Colonic mucosa (tissue), 4 donors: ENCODE data around the gene TIAM1. TPM values are rescaled to one million over a fixed set of nuclear protein-coding genes. Genes with fewer than 3 reads are reported as not detected.

Experiments used
- DNase-seq: peaks from one replicate; pipeline ENCODE4 v3.0.0-alpha.2; 2020
- H3K27ac ChIP-seq: fragments of 200-600 bp; one replicate; pipeline ENCODE4 v1.8.0; 2021
- H3K27me3 ChIP-seq: fragments of 200-600 bp; one replicate; pipeline ENCODE4 v1.8.0; 2021
- H3K36me3 ChIP-seq: fragments of 200-600 bp; one replicate; pipeline ENCODE4 v1.8.0; 2021
- H3K4me1 ChIP-seq: fragments of 200-600 bp; one replicate; pipeline ENCODE4 v1.8.0; 2021; ENCODE audit warnings: mild to moderate bottlenecking
- H3K4me3 ChIP-seq: fragments of 200-600 bp; one replicate; pipeline ENCODE4 v1.8.0; 2021
- H3K9ac ChIP-seq, 2 donors: one replicate each; pipeline ENCODE4 v1.7.0; 2013; ENCODE audit warnings: control low read depth in 2 of 2, low read depth in 2 of 2, low read length in 2 of 2
- H3K9me3 ChIP-seq: fragments of 200-600 bp; one replicate; pipeline ENCODE4 v1.8.0; 2021
- CTCF ChIP-seq: fragments of 200-600 bp; IDR thresholded peaks from one replicate; pipeline ENCODE4 v1.8.0; 2022; ENCODE audit warnings: antibody characterized with exemption, mild to moderate bottlenecking
- intact Hi-C: fragments of 100-400 bp; cut with DNase I; formaldehyde crosslinking; loops from one replicate; pipeline ENCODE4 v1.14.1; 2022
- total RNA-seq, 2 donors: library from RNA; stranded (reverse); fragmentation: NEBNext Ultra II Directional in 1 of 2; extraction: Animal tissue kit (Norgen Biotek cat#: 25700) in 1 of 2; gene quantifications; one replicate each; pipeline ENCODE4 v1.2.1, GENCODE V29; 2021
- donor health status: healthy.
- donor health status: DM: no; HTN: no; CAD: no.
- donor health status: DM: no; HTN: no; CAD: no.

The TIAM1 gene
- total RNA-seq, 2 donors from 2014 or later = 5.7 to 5.8 TPM

- Histone ChIP-seq H3K4me3 (no peak overlapping the region), H3K36me3 (no peaks in the 10 kb centered on the region), H3K27me3 (no peaks in the 10 kb centered on the region), H3K4me1 (no peaks in the 10 kb centered on the region), H3K9ac (no peak overlapping the region), H3K9me3 (no peaks in the 10 kb centered on the region), H3K27ac (no peak overlapping the region)
- TF ChIP-seq CTCF = no peak
- intact Hi-C loops = no loop called here
- DNase-seq = no peak
Observed at GRCh38 chr21:31182231-31183140, 161.6 kb downstream of the TIAM1 start.

GRCh38 chr21:31181082-31181750, 162.8 kb downstream of the TIAM1 start:
- intact Hi-C loops = no loop called here
- no peak for DNase-seq

GRCh38 chr21:31180256-31181081, 163.6 kb downstream of the TIAM1 start:
- Histone ChIP-seq H3K36me3 (no peaks in the 10 kb centered on the region), H3K27ac (no peak overlapping the region), H3K4me3 (no peak overlapping the region), H3K9ac (no peak overlapping the region), H3K9me3 (no peaks in the 10 kb centered on the region), H3K4me1 (no peaks in the 10 kb centered on the region), H3K27me3 (no peaks in the 10 kb centered on the region)
- intact Hi-C loops = no loop called here
- no peak for DNase-seq
- no peak for TF ChIP-seq CTCF

More at GRCh38 chr21:31181082-31181750, 162.8 kb downstream of the TIAM1 start:
- H3K4me3 ChIP-seq = no peak overlapping the region
- no peak overlapping the region for H3K27ac ChIP-seq
- no peaks in the 10 kb centered on the region for H3K4me1 ChIP-seq
- TF ChIP-seq CTCF = no peak
- no peaks in the 10 kb centered on the region for H3K9me3 ChIP-seq
- no peaks in the 10 kb centered on the region for H3K27me3 ChIP-seq
- H3K9ac ChIP-seq = no peak overlapping the region
- no peaks in the 10 kb centered on the region for H3K36me3 ChIP-seq

- intact Hi-C loops = no loop called here
- no peak for TF ChIP-seq CTCF
- H3K4me3 ChIP-seq = no peak overlapping the region
- no peak overlapping the region for H3K9ac ChIP-seq
- no peaks in the 10 kb centered on the region for H3K36me3 ChIP-seq
- DNase-seq = no peak
- peak overlapping the region; percentile 2 for H3K27ac ChIP-seq
- H3K27me3 ChIP-seq = no peaks in the 10 kb centered on the region
- H3K4me1 ChIP-seq = no peaks in the 10 kb centered on the region
- H3K9me3 ChIP-seq = no peaks in the 10 kb centered on the region
Observed at GRCh38 chr21:31176725-31177124, 167.3 kb downstream of the TIAM1 start.

GRCh38 chr21:31176080-31176551, 167.9 kb downstream of the TIAM1 start:
- Histone ChIP-seq H3K4me1 (no peaks in the 10 kb centered on the region), H3K9me3 (no peaks in the 10 kb centered on the region), H3K27ac (peak overlapping the region; percentile 2), H3K36me3 (no peaks in the 10 kb centered on the region), H3K27me3 (no peaks in the 10 kb centered on the region), H3K4me3 (no peak overlapping the region), H3K9ac (no peak overlapping the region)
- no peak for TF ChIP-seq CTCF
- no peak for DNase-seq
- intact Hi-C loops = no loop called here
